ENCODE results near the gene CPEB2. TPM values are rescaled to one million over a fixed set of nuclear protein-coding genes. Genes with fewer than 3 reads are reported as not detected.

CPEB2 gene
- total and polyA plus RNA-seq, 10 donors, result 3.2 to 21.8 (median 15.4) TPM

- Histone ChIP-seq H3K27me3 (replicated peaks in 1 of 7) (no peaks in the 10 kb centered on the region), H3K4me3 (no peak overlapping the region), H3K9me3 (peaks cover 0 to 32% (median 16%) of the 10 kb centered on the region in 8 donors), H3K4me1 (no peaks in the 10 kb centered on the region), H3K27ac (no peak overlapping the region), H3K36me3 (no peaks in the 10 kb centered on the region)
- intact Hi-C loops (cut with DNase I; ENCODE audit: low total_unique reads), result no loop called here
- 46 to 62% (median 57%) methylated on average over 4 of the region's 4 CpGs for WGBS, 5 donors
- TF ChIP-seq CTCF (IDR thresholded peaks at IDR 0.05 in 8 of 11, conservative IDR thresholded peaks at IDR 0.05 in 3 of 11), result no peak
- TF ChIP-seq POLR2AphosphoS5 (IDR thresholded peaks at IDR 0.05), result no peak
- TF ChIP-seq POLR2A (IDR thresholded peaks at IDR 0.05), result no peak
- DNase-seq, result no peak
Measured at GRCh38 chr4:15118292-15118691, 116.0 kb downstream of the CPEB2 start.
